K562 (cell line): ENCODE measurements around the gene SLC35E2B. TPM values are rescaled to one million over a fixed set of nuclear protein-coding genes. Genes with fewer than 3 reads are reported as not detected.

Experiments
- MTA3 ChIP-seq: fragments of 450-650 bp; formaldehyde crosslinking; IDR thresholded peaks from 2 replicates; pipeline ENCODE4 v1.6.1; 2017; ENCODE audit warnings: mild to moderate bottlenecking, borderline replicate concordance
- NEUROD1 ChIP-seq: fragments of 150-350 bp; IDR thresholded peaks from 2 replicates; pipeline ENCODE4 v1.6.1; 2014; ENCODE audit warnings: borderline replicate concordance, low read length, low read depth; ENCODE audit not compliant: partially characterized antibody
- NR3C1 ChIP-seq: sonication (generic); formaldehyde crosslinking; IDR thresholded peaks from 2 replicates; pipeline ENCODE4 v1.8.1; 2022; ENCODE audit warnings: missing genetic modification reagents
- POLR2B ChIP-seq: fragments of 450-650 bp; IDR thresholded peaks from 2 replicates; pipeline ENCODE4 v1.6.1; 2018; ENCODE audit warnings: low read depth; ENCODE audit not compliant: partially characterized antibody
- REST ChIP-seq, 2 experiments: fragments of 450-650 bp; formaldehyde crosslinking in 1 of 2; IDR thresholded peaks; 2 replicates each; pipeline versions ENCODE4 v1.4.0 to v1.6.1; 2014 to 2020; ENCODE audit warnings: mild to moderate bottlenecking in 2 of 2, borderline replicate concordance in 1 of 2, low read depth in 1 of 2
- ZBTB40 ChIP-seq, 2 experiments: fragments of 450-650 bp in 1 of 2; sonication (generic) in 1 of 2; formaldehyde crosslinking in 1 of 2; IDR thresholded peaks; 2 replicates each; pipeline versions ENCODE4 v1.7.1 to v1.9.0; 2016 to 2022; ENCODE audit warnings: inconsistent platforms in 1 of 2, mild to moderate bottlenecking in 1 of 2, missing genetic modification reagents in 1 of 2
- polyA plus RNA-seq, 8 experiments: library from polyadenylated mRNA; depleted of rRNA in 4 of 8; stranded (reverse) in 5 of 8; unstranded in 3 of 8; fragments of >200 nt; fragmentation: Nextera tagmentation in 2 of 8; fragmentation: Illumina TruSeq in 1 of 8; extraction: Ambion mirVana in 2 of 8; extraction: Trizol in 1 of 8; gene quantifications; 2 replicates each; pipeline versions ENCODE4 v1.2.1 to v1.2.3, GENCODE V29; 2011 to 2014; ENCODE audit warnings: inconsistent platforms in 1 of 8, missing spikeins in 1 of 8
- total RNA-seq, 7 experiments: library from RNA; depleted of rRNA in 6 of 7; stranded (reverse); fragments of >200 nt in 6 of 7; fragmentation: Illumina TruSeq in 2 of 7; extraction: Trizol in 2 of 7; gene quantifications; 2 replicates each; pipeline versions ENCODE4 v1.2.1 to v1.2.3, GENCODE V29; 2011 to 2021; ENCODE audit warnings: low replicate concordance in 1 of 7

SLC35E2B gene
- total and polyA plus RNA-seq, 9 of the 15 experiments (the other 6 are each of a cell fraction or from before 2014, with no cell fraction given): 4.7 to 44.6 (median 20.7) TPM

- TF ChIP-seq REST (IDR thresholded peaks at IDR 0.05; ENCODE audit: borderline replicate concordance): no peak; the same call in 1 of the 2 replicates
- TF ChIP-seq REST (CRISPR knock-in tag; IDR thresholded peaks at IDR 0.05; ENCODE audit: low read depth): peak; percentile 73
- TF ChIP-seq MTA3: peak; percentile 95; the same call in 1 of the 2 replicates
- TF ChIP-seq NEUROD1: peak; percentile 65
- peak; percentile 95 for TF ChIP-seq ZBTB40 (IDR thresholded peaks at IDR 0.05)
- TF ChIP-seq ZBTB40 (CRISPR knock-in tag; IDR thresholded peaks at IDR 0.05): no peak
- TF ChIP-seq NR3C1 (CRISPR knock-in tag): peak; percentile 75; the same call in 1 of the 2 replicates
- TF ChIP-seq POLR2B: peak; percentile 98
Measured at GRCh38 chr1:1615256-1616044, 77.1 kb downstream of the SLC35E2B start, which contains the start of gene MIB2 (continued).
